GM12892 (cell line): ENCODE data around the gene WWOX.

Experiments
- POLR2A ChIP-seq: IDR thresholded peaks from 2 replicates; pipeline ENCODE4 v1.6.1; 2011; ENCODE audit warnings: low read depth, low read length, control low read depth
- POLR2AphosphoS5 ChIP-seq: IDR thresholded peaks from 2 replicates; pipeline ENCODE4 v1.6.1; 2011; ENCODE audit warnings: low read depth, low read length, control low read depth

DNA sequence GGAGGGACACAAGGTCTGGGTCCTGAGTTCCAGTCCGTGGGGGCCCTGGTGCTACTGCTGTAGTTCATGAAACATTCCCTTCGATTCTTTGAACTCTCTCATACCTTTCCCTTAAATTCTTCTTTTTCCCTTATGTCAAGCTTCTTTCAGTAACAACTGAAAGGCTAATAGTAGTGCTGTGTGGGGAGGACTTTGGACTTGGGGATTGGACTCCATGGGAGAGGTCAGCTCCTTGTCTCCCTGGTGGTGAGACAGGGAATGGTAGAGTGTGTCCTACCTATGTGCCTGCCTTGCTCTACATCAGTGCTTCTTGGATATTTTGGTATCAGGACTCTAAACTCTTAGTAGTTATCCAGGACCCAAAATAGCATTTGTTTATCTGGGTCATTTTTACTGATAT is 628.1 kb downstream of the WWOX start:
- TF ChIP-seq POLR2A = no peak
- TF ChIP-seq POLR2AphosphoS5 = no peak
